DMS53 (cell line): ENCODE measurements around the gene SLC34A1.
A peak's percentile ranks its signal among the peaks of the same experiment; 100 is the strongest.

Experiments
- DNase-seq: peaks from one replicate; lab custom pipeline; 2025; lab: John Stamatoyannopoulos, UW

The SLC34A1 gene

DNA sequence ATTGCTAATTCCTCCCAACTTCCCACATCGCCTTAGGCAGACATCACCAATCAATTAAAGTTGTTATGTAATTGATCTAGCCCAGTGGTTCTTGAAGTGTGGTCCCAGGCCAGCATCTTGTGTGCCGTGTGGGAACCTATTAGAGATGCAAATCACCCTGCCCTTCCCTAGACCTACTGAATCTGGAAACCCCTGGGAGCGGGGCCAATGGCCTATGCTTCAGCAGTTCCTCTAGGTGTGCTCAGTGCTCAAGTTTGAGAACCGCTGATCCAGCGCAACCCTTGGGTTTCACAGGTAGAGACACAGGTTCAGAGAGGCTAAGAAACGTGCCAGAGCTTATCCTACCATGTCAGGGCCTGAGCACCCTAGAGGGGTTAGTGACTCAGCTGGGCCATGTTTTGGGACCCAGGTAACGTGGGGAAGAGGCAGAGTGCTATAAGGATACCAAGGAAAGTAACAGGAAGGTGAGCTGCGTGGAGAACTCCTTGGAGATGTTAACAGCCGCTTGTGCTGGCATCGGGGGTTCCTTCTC is 4.4 kb downstream of the SLC34A1 start:
- no peak for DNase-seq

DNA sequence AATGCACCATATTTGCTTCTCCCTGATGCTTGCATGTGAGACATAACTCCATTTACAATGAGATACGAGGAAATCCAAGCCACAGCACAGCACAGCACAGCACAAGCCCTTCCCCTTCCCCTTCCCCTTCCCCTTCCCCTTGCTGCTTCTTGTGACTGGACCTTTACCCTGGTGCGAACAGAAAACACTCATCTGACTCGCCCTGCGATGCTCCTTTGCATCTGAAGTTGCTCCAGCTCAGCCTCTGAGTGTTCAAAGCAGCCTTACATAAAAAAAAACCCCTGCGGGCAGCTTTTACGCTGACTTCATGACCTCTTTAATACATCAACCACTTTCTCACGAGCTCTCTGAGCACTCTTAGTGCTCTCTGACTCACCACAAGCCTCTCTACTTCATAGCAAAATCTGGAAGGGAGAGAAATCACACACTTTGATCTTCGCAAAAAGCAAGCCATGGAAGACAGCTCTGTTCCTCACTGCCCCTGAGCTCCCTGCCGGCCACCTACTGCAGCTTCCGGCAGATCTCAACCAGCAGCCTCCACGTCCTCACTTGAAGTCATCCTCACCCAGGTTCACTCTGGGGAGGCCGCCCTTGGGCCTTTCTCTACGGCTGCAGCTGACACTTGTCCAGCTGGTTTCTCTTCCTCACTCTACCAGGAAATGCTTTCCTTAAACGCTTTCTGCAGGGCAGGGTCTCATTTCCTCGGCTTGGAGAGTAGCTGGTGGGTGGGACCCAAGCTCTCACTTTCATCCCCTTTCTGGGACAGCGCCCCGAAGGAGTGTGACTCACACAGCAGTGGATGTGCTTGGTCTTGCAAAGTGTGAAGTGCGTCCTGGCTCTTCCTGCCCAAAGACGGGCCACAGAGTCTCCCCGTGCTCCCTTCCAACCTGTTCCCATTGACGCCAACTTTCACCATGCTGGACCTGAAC is 5.3 kb downstream of the SLC34A1 start:
- DNase-seq = peak; percentile 73

DNA sequence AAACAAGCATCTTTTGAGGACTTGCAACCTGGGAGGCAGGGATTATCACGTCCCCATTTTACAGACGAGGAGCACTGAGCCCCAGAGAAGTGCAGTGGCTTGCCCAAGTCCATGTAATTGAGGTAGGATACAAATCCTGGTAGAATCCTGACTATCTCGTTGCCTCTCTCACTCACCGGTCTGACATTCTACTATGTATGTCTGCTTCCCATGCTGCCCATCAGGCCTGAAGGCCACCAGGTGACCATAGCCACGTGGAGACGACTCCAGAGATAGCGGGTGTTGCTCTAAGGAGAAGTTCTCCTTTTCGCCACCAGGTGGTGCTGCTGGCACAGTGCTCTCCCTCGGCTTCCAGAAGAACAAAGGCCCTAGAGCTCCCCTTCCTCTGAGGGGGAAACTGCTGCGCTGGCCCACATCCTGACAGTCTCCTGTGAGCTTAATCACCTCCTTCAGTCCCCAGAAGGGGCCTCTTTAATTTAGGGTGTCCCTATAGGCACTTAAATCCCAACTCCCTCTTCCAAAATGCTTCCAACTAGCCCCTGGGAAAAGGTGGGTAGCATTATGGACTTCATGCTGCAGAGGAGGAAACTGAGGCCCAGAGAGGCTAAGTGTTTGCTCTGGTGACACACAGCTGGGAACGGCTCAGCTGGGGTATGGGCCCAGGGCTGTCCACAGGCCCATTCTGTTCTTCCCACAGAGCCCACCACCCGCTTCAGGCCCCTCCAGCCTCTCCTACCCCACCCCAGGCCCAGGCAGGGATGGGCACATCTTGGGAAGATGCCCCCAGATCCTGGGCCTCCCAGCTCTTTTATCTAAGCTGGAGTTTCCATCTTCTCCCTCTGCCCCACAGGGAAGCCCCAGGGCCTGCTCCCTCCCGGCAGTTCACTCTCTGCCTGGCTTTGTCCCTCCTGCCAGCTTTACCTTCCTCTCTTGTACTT is 6.4 kb downstream of the SLC34A1 start:
- DNase-seq = peak; percentile 94

DNA sequence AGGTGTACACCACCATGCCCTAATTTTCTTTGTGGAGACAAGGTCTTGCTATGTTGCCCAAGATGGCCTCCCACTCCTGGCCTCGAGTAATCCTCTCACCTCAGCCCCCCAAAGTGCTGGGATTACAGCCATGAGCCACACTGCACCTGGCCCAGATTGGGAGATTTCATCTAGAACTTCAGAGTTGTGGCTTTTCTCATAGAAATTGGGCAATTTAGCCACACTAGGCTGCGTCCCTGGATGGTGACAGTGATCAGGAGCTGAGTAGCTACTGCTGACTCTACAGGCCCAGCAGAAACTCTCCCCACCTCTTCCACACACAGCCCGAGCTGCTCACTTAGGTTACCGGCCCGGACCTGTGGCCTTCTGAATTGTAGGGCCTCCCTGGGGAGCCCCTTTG is 8.5 kb downstream of the SLC34A1 start:
- DNase-seq = no peak

DNA sequence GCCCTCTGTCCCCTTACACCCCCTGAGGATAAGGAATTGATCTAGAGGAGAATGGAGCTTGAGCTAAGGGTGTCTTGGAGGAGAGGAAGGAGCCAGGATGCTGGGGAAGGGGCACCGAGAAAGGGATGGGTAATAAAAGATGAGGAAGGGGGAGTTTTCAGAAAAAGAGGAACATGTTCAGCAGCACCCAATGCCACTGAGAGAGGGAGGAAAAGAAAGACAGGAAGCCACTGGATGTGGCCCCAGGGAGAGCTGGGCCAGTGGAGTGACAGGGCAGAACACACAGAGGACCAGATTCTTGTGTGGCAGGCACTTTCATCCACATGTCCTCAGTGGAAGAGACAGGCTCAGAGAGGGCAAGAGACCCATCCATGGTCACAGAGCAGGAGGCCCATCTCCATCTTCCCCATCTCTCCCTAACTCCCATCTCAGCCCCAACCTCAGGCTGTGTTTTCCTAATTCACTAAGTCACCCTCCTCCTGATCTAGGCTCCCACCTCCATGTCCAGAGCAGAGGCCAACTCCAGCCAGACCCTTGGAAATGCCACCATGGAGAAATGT is 9.1 kb downstream of the SLC34A1 start:
- DNase-seq = no peak

GRCh38 chr5:177393990-177394389 is 9.8 kb downstream of the SLC34A1 start:
- no peak for DNase-seq

DNA sequence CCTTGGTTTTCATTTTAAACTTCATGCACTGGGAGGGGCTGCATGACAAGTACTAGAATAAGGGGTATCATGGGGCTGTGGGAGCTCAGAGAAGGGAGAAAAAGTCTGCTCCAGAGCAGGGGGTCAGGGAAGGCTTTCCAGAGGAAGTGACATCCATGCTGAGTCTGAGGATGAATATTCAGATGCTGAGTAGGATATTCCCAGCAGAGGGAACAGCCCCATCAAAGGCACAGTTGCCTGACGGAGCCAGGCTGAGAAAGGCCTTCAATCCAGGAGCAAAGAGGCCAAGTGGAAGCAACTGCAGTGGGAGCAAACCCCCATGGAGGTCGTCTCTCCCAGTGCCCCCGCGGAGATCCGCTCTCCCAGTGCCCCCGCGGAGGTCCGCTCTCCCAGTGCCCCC is 11.8 kb downstream of the SLC34A1 start:
- no peak for DNase-seq

- no peak for DNase-seq
Observed at GRCh38 chr5:177396807-177397206, 12.6 kb downstream of the SLC34A1 start.

GRCh38 chr5:177397875-177398390 is 13.7 kb downstream of the SLC34A1 start:
- no peak for DNase-seq

- no peak for DNase-seq
Observed at GRCh38 chr5:177399997-177400868, 16.0 kb downstream of the SLC34A1 start, which contains the start of gene PFN3. TSS of gene PFN3 (minus strand) at chr5:177400661. CDS start at chr5:177400576, 85 bp downstream.

- peak; percentile 98 for DNase-seq
Observed at GRCh38 chr5:177402271-177403043, 18.2 kb downstream of the SLC34A1 start.

GRCh38 chr5:177403102-177403791 is 19.0 kb downstream of the SLC34A1 start:
- DNase-seq = peak; percentile 88

DNA sequence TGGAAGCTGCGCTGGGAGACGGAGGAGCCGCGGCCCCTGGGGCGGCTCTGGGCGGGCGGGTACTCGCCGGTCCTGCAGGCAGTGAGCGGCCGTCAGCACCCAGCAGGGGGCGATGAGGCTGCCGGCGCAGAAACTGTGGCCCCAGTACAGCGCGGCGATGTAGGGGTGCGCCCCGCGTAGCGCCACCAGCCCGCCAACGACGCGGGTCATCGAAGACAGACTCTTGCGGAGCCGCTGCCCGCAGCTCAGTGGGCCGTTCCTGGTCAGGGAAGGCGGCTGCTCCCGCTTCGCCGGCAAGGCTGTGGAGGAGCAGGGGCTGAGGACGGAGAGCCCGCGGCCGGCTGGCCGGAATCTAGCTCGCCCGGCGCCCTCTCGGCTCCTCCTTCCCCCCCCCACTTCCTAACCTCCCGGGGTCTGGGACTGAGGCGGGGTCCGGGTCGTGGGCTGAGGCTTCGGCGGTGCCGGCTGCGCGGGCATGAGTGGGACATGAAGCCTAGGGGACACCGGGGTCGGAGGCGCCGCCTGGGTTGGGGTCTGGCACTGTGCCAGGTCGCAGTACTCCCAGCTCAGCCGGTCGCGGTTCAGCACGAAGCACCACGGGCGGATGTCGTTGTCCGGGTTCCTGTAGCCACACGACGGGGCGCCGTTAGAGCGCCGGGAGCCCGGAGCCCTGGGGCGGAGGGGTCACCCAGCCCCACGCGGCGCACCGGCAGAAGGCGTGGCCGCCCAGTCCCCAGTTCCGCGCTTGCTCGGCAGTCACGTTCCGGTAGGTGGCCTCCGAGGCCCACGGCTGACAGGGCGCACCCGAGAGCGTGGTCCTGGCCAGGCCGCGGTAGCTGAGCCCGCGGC is 19.8 kb downstream of the SLC34A1 start:
- peak; percentile 94 for DNase-seq

- peak; percentile 42 for DNase-seq
Observed at GRCh38 chr5:177404641-177405179, 20.5 kb downstream of the SLC34A1 start.

- no peak for DNase-seq
Observed at GRCh38 chr5:177405312-177405711, 21.1 kb downstream of the SLC34A1 start.

DNA sequence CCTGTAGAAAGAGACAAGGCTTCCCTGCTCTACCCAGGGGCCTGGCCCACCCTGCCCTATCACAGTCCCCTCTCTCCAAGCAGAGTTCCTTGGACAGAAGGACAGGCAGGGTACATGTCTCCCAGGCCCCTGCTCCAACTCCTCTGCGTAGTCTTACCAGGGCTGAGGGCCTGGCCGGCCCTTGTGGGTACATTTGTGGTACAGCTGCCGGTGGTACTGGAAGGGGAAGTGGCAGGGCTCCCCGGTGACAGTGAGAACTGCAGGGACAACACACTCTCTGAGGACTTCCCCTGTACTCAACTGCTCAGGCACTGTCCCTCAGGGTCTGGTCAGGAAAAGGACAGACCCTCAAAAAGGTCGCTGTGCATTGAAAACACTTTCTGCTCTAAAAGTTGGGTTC is 21.6 kb downstream of the SLC34A1 start:
- DNase-seq = no peak

GRCh38 chr5:177409043-177409801 is 25.0 kb downstream of the SLC34A1 start, which contains the start of gene F12:
TSS of gene F12 (minus strand) at chr5:177409564. CDS start at chr5:177409527, 37 bp downstream.
- DNase-seq = no peak
